Measurements from ENCODE around the gene WDR93. TPM values are rescaled to one million over a fixed set of nuclear protein-coding genes. Genes with fewer than 3 reads are reported as not detected.

The WDR93 gene
- total RNA-seq, 2 donors from 2014 or later: not detected

DNA sequence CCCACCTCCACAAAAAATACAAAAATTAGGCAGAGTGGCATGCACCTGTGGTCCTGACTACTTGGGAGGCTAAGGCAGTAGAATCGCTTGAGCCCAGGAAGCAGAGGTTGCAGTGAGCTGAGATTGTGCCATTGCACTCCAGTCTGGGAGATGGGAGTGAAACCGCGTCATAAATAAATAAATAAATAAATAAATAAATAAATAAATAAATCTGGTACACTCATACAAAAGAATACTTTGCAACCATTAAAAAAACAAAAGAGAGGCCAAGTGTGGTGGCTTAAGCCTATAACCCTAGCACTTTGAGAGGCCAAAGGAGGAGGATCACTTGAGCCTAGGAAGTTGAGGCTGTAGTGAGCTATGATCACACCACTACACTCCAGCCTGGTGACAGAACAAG is 32.4 kb downstream of the WDR93 start:
- no peaks in the 10 kb centered on the region for H3K36me3 ChIP-seq
- TF ChIP-seq, protein P1, sequence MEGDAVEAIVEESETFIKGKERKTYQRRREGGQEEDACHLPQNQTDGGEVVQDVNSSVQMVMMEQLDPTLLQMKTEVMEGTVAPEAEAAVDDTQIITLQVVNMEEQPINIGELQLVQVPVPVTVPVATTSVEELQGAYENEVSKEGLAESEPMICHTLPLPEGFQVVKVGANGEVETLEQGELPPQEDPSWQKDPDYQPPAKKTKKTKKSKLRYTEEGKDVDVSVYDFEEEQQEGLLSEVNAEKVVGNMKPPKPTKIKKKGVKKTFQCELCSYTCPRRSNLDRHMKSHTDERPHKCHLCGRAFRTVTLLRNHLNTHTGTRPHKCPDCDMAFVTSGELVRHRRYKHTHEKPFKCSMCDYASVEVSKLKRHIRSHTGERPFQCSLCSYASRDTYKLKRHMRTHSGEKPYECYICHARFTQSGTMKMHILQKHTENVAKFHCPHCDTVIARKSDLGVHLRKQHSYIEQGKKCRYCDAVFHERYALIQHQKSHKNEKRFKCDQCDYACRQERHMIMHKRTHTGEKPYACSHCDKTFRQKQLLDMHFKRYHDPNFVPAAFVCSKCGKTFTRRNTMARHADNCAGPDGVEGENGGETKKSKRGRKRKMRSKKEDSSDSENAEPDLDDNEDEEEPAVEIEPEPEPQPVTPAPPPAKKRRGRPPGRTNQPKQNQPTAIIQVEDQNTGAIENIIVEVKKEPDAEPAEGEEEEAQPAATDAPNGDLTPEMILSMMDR (IDR thresholded peaks at IDR 0.05): no peak
- H3K27ac ChIP-seq: no peak overlapping the region
- no peaks in the 10 kb centered on the region for H3K9me3 ChIP-seq
- no peaks in the 10 kb centered on the region for H3K27me3 ChIP-seq (replicated peaks; ENCODE audit: insufficient read depth)
- ATAC-seq (ENCODE audit: insufficient number of reproducible peaks, low FRiP score, low read depth) (no peak), DNase-seq (ENCODE audit: low spot score) (no peak)
- no peak overlapping the region for H3K4me3 ChIP-seq
- H3K4me1 ChIP-seq (ENCODE audit: control insufficient read depth in 1 of 2, low read depth in 2 of 2): no peaks in the 10 kb centered on the region

DNA sequence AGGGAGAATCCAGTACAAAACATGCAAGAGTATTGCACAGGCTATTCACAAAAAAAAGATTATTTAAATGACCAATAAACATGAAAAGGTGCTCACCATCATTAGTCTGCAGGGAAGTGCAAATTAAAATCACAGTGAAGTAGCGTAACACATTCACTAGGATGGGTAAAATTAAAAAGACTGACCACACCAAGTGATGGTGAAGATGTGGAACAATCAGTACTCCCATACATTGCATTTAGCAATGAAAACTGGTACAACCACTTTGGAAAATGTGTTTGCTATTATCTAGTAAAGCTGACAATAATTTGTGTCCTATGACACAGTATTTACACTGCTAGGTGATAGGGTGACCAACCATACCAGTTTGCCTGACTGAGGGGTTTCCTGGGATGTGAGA is 34.0 kb downstream of the WDR93 start:
- Histone ChIP-seq H3K27ac (no peak overlapping the region), H3K4me1 (ENCODE audit: control insufficient read depth in 1 of 2, low read depth in 2 of 2) (no peaks in the 10 kb centered on the region), H3K9me3 (no peaks in the 10 kb centered on the region), H3K27me3 (replicated peaks; ENCODE audit: insufficient read depth) (no peaks in the 10 kb centered on the region), H3K4me3 (no peak overlapping the region), H3K36me3 (no peaks in the 10 kb centered on the region)
- DNase-seq (ENCODE audit: low spot score): no peak
- TF ChIP-seq, protein P1 (IDR thresholded peaks at IDR 0.05): no peak
- ATAC-seq (ENCODE audit: insufficient number of reproducible peaks, low FRiP score, low read depth): no peak

DNA sequence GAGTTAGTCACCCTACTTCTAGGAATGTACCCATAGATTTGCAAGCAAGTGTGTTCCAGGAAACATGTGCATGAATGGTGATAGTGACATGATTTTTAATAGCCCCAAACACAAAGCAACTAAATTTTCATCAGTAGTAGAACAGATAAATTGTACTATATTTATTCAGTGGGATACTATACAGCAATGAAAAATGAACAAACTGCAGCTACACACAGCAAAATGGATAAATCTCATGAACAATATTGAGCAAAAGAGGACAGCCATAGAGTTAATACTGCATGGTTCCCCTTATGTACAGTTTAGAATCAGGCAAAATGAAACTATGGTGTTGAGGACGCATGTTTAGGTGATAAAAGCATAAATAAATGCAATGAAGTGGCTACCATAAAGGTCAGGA is 34.5 kb downstream of the WDR93 start:
- Histone ChIP-seq H3K27ac (no peak overlapping the region), H3K4me3 (no peak overlapping the region), H3K27me3 (replicated peaks; ENCODE audit: insufficient read depth) (no peaks in the 10 kb centered on the region), H3K36me3 (no peaks in the 10 kb centered on the region), H3K4me1 (ENCODE audit: control insufficient read depth in 1 of 2, low read depth in 2 of 2) (no peaks in the 10 kb centered on the region), H3K9me3 (no peaks in the 10 kb centered on the region)
- no peak for DNase-seq (ENCODE audit: low spot score)
- TF ChIP-seq, protein P1 (IDR thresholded peaks at IDR 0.05): no peak
- no peak for ATAC-seq (ENCODE audit: insufficient number of reproducible peaks, low FRiP score, low read depth)

DNA sequence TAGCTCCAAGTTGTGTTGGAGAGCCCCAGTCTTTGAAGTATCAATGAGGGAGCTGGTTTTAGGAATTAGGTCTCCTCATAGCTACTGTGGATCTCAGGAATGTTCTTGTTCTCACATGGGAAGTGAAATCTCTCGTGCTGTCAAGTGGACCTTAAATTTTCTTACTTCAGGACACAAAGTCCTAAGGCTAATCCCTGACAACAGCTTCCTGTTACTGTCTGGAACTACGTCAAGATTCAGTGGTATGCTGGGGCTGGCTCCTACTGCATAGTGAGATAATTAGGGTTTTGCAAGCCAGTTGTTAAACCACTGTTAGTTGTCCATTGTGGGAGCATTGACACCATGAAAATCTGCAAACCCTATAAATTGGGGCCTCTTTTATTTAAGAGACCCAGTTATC is 37.6 kb downstream of the WDR93 start:
- no peaks in the 10 kb centered on the region for H3K27me3 ChIP-seq (replicated peaks; ENCODE audit: insufficient read depth)
- H3K36me3 ChIP-seq: no peaks in the 10 kb centered on the region
- TF ChIP-seq, protein P1 (IDR thresholded peaks at IDR 0.05): no peak
- ATAC-seq (ENCODE audit: insufficient number of reproducible peaks, low FRiP score, low read depth) (no peak), DNase-seq (ENCODE audit: low spot score) (no peak)
- no peak overlapping the region for H3K27ac ChIP-seq
- no peaks in the 10 kb centered on the region for H3K9me3 ChIP-seq
- H3K4me1 ChIP-seq (ENCODE audit: control insufficient read depth in 1 of 2, low read depth in 2 of 2): no peaks in the 10 kb centered on the region
- no peak overlapping the region for H3K4me3 ChIP-seq

DNA sequence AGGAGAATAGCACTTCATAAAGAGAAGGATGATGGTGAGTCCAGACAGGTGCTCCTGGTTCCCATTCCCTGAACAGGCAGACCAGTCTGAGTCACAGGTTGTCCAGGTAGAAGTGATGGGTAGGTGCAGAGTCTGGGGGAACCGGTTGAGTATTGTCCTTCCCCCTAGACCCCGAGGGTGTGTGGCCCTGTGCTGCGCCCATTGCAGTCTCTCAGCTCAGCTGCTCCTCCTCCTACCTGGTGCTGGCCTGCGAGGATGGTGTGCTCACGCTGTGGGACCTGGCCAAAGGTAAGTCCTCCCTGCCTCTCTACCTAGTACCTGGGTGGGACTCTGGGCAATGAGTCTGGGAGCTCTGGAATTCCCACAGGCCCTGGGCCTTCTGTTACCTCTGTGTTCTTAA is 40.7 kb downstream of the WDR93 start:
- Histone ChIP-seq H3K36me3 (no peaks in the 10 kb centered on the region), H3K4me3 (no peak overlapping the region), H3K4me1 (ENCODE audit: control insufficient read depth in 1 of 2, low read depth in 2 of 2) (no peaks in the 10 kb centered on the region), H3K27me3 (replicated peaks; ENCODE audit: insufficient read depth) (no peaks in the 10 kb centered on the region), H3K27ac (no peak overlapping the region), H3K9me3 (no peaks in the 10 kb centered on the region)
- ATAC-seq (ENCODE audit: insufficient number of reproducible peaks, low FRiP score, low read depth) (no peak), DNase-seq (ENCODE audit: low spot score) (no peak)
- TF ChIP-seq, protein P1 (IDR thresholded peaks at IDR 0.05): no peak

Data from thoracic aorta (tissue), 2 donors.